ENCODE results near the gene TAS2R46.
"Not testable (repeated sequence)": the region's sequence is repeated elsewhere in the genome, so short reads cannot be mapped to it uniquely, and the experiment has no call there.

TAS2R46 gene

GRCh38 chr12:11067514-11067913 is 5.4 kb upstream of the TAS2R46 start:
- DNase-seq: peak; percentile 12 to 28
- TF ChIP-seq POLR2A (IDR thresholded peaks at IDR 0.05; ENCODE audit: low read length) (no peak), GATA1 (IDR thresholded peaks at IDR 0.05; ENCODE audit: low read depth, low read length) (no peak)

GRCh38 chr12:11059784-11060183 is 2.3 kb downstream of the TAS2R46 start:
- DNase-seq: no peak
- TF ChIP-seq GATA1 (IDR thresholded peaks at IDR 0.05; ENCODE audit: low read depth, low read length): no peak

- DNase-seq: no peak
- TF ChIP-seq POLR2A (IDR thresholded peaks at IDR 0.05; ENCODE audit: low read length) (no peak), GATA1 (IDR thresholded peaks at IDR 0.05; ENCODE audit: low read depth, low read length) (no peak)
These were observed 3.1 kb downstream of the TAS2R46 start for GRCh38 chr12:11059041-11059440.

GRCh38 chr12:11055306-11055705 is 6.8 kb downstream of the TAS2R46 start:
- TF ChIP-seq POLR2A (IDR thresholded peaks at IDR 0.05; ENCODE audit: low read length) (no peak), GATA1 (IDR thresholded peaks at IDR 0.05; ENCODE audit: low read depth, low read length) (no peak)
- DNase-seq: no peak

- DNase-seq: not testable (repeated sequence)
These were observed 12.1 kb downstream of the TAS2R46 start for GRCh38 chr12:11049806-11050531.

GRCh38 chr12:11041366-11041765 is 20.7 kb downstream of the TAS2R46 start:
- not testable (repeated sequence) for DNase-seq

GRCh38 chr12:11040162-11040561 is 21.9 kb downstream of the TAS2R46 start:
- no peak for TF ChIP-seq POLR2A (IDR thresholded peaks at IDR 0.05; ENCODE audit: low read length)
- TF ChIP-seq GATA1 (IDR thresholded peaks at IDR 0.05; ENCODE audit: low read depth, low read length): no peak
- DNase-seq: no peak

GRCh38 chr12:11039171-11039570 is 22.9 kb downstream of the TAS2R46 start:
- no peak for DNase-seq
- TF ChIP-seq GATA1 (IDR thresholded peaks at IDR 0.05; ENCODE audit: low read depth, low read length) (no peak), POLR2A (IDR thresholded peaks at IDR 0.05; ENCODE audit: low read length) (no peak)

- not testable (repeated sequence) for DNase-seq
These were observed 28.1 kb downstream of the TAS2R46 start for GRCh38 chr12:11033959-11034358.

- DNase-seq: no peak
- TF ChIP-seq GATA1 (IDR thresholded peaks at IDR 0.05; ENCODE audit: low read depth, low read length): no peak
- TF ChIP-seq POLR2A (IDR thresholded peaks at IDR 0.05; ENCODE audit: low read length): no peak
These were observed 30.8 kb downstream of the TAS2R46 start, which contains the start of gene TAS2R31 for GRCh38 chr12:11031307-11031706. Gene TAS2R31 (minus strand): TSS chr12:11031407. CDS start chr12:11031335, 72 bp downstream.

- no peak for DNase-seq
- TF ChIP-seq GATA1 (IDR thresholded peaks at IDR 0.05; ENCODE audit: low read depth, low read length) (no peak), POLR2A (IDR thresholded peaks at IDR 0.05; ENCODE audit: low read length) (no peak)
These were observed 36.0 kb downstream of the TAS2R46 start for GRCh38 chr12:11026118-11026517.

GRCh38 chr12:11023387-11023786 is 38.7 kb downstream of the TAS2R46 start:
- no peak for DNase-seq
- TF ChIP-seq GATA1 (IDR thresholded peaks at IDR 0.05; ENCODE audit: low read depth, low read length) (no peak), POLR2A (IDR thresholded peaks at IDR 0.05; ENCODE audit: low read length) (no peak)

- TF ChIP-seq POLR2A (IDR thresholded peaks at IDR 0.05; ENCODE audit: low read length) (no peak), GATA1 (IDR thresholded peaks at IDR 0.05; ENCODE audit: low read depth, low read length) (no peak)
- DNase-seq: peak; percentile 6 to 11
These were observed 39.6 kb downstream of the TAS2R46 start, which contains the start of gene TAS2R19 for GRCh38 chr12:11022520-11022919. Gene TAS2R19 (minus strand): TSS chr12:11022620. CDS start chr12:11022571, 49 bp downstream.

GRCh38 chr12:11016937-11017336 is 45.2 kb downstream of the TAS2R46 start:
- no peak for DNase-seq
- no peak for TF ChIP-seq POLR2A (IDR thresholded peaks at IDR 0.05; ENCODE audit: low read length)
- no peak for TF ChIP-seq GATA1 (IDR thresholded peaks at IDR 0.05; ENCODE audit: low read depth, low read length)

GRCh38 chr12:11015775-11016430 is 46.2 kb downstream of the TAS2R46 start:
- no peak for DNase-seq
- TF ChIP-seq POLR2A (IDR thresholded peaks at IDR 0.05; ENCODE audit: low read length): no peak
- no peak for TF ChIP-seq GATA1 (IDR thresholded peaks at IDR 0.05; ENCODE audit: low read depth, low read length)
